UCSD-AML1 (cell line): Measurements from ENCODE around the gene CACNA1S.

Source experiments
- DNase-seq: peaks from one replicate; lab custom pipeline; 2025; ENCODE audit not compliant: unreplicated experiment; lab: John Stamatoyannopoulos, UW

The CACNA1S gene

GRCh38 chr1:201039418-201039817, 72.8 kb downstream of the CACNA1S start:
- no peak for DNase-seq

GRCh38 chr1:201038186-201038876, 73.9 kb downstream of the CACNA1S start:
- DNase-seq: no peak

- no peak for DNase-seq
Measured at GRCh38 chr1:201036188-201036842, 75.9 kb downstream of the CACNA1S start.

- DNase-seq: no peak
Measured at GRCh38 chr1:201034671-201035070, 77.6 kb downstream of the CACNA1S start.

- DNase-seq: no peak
Measured at GRCh38 chr1:201032408-201032807, 79.8 kb downstream of the CACNA1S start.

- DNase-seq: no peak
Measured at GRCh38 chr1:201028461-201028889, 83.8 kb downstream of the CACNA1S start.

GRCh38 chr1:201026836-201027235, 85.4 kb downstream of the CACNA1S start:
- peak; percentile 34 for DNase-seq

- DNase-seq: peak; percentile 35
Measured at GRCh38 chr1:201026234-201026633, 86.0 kb downstream of the CACNA1S start.

GRCh38 chr1:201025571-201026002, 86.6 kb downstream of the CACNA1S start:
- DNase-seq: peak; percentile 50

GRCh38 chr1:201024625-201024998, 87.6 kb downstream of the CACNA1S start:
- DNase-seq: no peak

- DNase-seq: no peak
Measured at GRCh38 chr1:201023920-201024624, 88.2 kb downstream of the CACNA1S start.

- peak; percentile 91 for DNase-seq
Measured at GRCh38 chr1:201023517-201023902, 88.7 kb downstream of the CACNA1S start, which contains the start of gene KIF21B. TSS of gene KIF21B (minus strand) at chr1:201023714. CDS start at chr1:201023383, 331 bp downstream.

- DNase-seq: peak; percentile 41
Measured at GRCh38 chr1:201022820-201023516, 89.3 kb downstream of the CACNA1S start.

GRCh38 chr1:201022493-201022819, 89.8 kb downstream of the CACNA1S start:
- no peak for DNase-seq

GRCh38 chr1:201021630-201022492, 90.4 kb downstream of the CACNA1S start:
- no peak for DNase-seq

GRCh38 chr1:201020721-201021629, 91.3 kb downstream of the CACNA1S start:
- peak; percentile 37 for DNase-seq

- peak; percentile 61 for DNase-seq
Measured at GRCh38 chr1:201020040-201020591, 92.1 kb downstream of the CACNA1S start.

- peak; percentile 93 for DNase-seq
Measured at GRCh38 chr1:201019321-201019977, 92.8 kb downstream of the CACNA1S start.

GRCh38 chr1:201017828-201018163, 94.4 kb downstream of the CACNA1S start:
- no peak for DNase-seq
